Right atrium auricular region (tissue), 2 donors: Measurements from ENCODE around the gene SKAP1. TPM values are rescaled to one million over a fixed set of nuclear protein-coding genes. Genes with fewer than 3 reads are reported as not detected.

Source experiments
- DNase-seq: peaks from one replicate; pipeline ENCODE4 v3.0.0-alpha.2; 2019; ENCODE audit warnings: low spot score
- H3K27ac ChIP-seq, 2 donors: fragments of 200-600 bp; sonication (generic); 1 replicate in 1 of 2; 2 replicates in 1 of 2; pipeline ENCODE4 v1.5.1; 2016 to 2019
- H3K27me3 ChIP-seq, 2 donors: fragments of 200-600 bp; sonication (generic); one replicate each; pipeline versions ENCODE4 v1.5.1 to v1.6.0; 2017 to 2019
- H3K36me3 ChIP-seq: fragments of 200-600 bp; sonication (generic); one replicate; pipeline ENCODE4 v1.5.1; 2016
- H3K4me1 ChIP-seq, 2 donors: fragments of 200-600 bp; sonication (generic); one replicate each; pipeline versions ENCODE4 v1.5.1 to v1.6.0; 2017 to 2019
- H3K4me3 ChIP-seq, 2 donors: fragments of 200-600 bp; sonication (generic); 1 replicate in 1 of 2; 2 replicates in 1 of 2; pipeline ENCODE4 v1.5.1; 2017 to 2019; ENCODE audit warnings: mild to moderate bottlenecking in 1 of 2, moderate library complexity in 1 of 2
- H3K9me3 ChIP-seq, 2 donors: fragments of 200-600 bp; sonication (generic); one replicate each; pipeline ENCODE4 v1.5.1; 2019
- total RNA-seq, 2 donors: library from RNA; depleted of rRNA; stranded (reverse); fragments of >200 nt; gene quantifications; one replicate each; pipeline ENCODE4 v1.1.0, GENCODE V29; 2016
- TF ChIP-seq, protein P1 (sequence below), 2 donors: fragments of 200-600 bp; sonication (generic); IDR thresholded peaks; one replicate each; pipeline ENCODE4 v1.5.1; 2019; ENCODE audit warnings: antibody characterized with exemption in 2 of 2

SKAP1 gene
- total RNA-seq, 2 donors from 2014 or later: not detected

DNA sequence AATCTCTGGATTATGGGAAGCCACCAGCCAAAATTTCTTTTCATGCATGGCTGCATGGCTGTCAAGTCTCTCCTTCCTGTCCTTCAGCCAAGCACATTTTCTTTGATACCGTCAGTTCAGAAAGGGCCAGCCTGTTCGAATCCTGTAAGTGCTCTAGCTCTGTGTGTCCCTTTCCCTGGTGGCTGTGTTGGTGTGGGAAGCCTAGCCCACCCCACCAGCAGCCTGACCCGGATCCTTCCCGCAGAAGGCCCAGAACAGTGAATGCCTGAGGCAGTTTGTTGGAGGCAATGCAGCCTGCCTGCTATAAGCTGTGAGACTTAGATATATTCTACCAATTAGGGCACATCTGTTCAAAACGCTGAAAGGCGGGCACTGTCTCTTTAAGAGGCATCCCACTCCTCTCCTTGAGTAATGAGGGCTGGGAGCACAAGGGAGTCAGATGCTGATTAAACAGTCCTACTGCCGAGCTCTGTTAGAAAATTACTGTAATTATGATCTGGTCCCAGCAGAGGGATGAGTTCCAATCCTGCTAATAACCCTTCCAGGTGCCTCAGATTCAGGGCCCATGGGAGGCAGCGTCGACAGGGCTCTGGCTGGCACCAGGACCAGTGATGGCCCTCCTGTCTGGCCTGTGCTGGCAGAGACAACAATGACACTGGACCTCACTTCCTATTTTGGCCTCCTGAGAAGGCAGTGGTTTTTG lies 304.0 kb downstream of the SKAP1 start:
- H3K4me1 ChIP-seq: no peaks in the 10 kb centered on the region
- no peak for DNase-seq
- no peaks in the 10 kb centered on the region for H3K9me3 ChIP-seq
- H3K27me3 ChIP-seq: no peaks in the 10 kb centered on the region
- H3K36me3 ChIP-seq: peaks cover 25% of the 10 kb centered on the region
- H3K4me3 ChIP-seq: no peak overlapping the region
- TF ChIP-seq, protein P1, sequence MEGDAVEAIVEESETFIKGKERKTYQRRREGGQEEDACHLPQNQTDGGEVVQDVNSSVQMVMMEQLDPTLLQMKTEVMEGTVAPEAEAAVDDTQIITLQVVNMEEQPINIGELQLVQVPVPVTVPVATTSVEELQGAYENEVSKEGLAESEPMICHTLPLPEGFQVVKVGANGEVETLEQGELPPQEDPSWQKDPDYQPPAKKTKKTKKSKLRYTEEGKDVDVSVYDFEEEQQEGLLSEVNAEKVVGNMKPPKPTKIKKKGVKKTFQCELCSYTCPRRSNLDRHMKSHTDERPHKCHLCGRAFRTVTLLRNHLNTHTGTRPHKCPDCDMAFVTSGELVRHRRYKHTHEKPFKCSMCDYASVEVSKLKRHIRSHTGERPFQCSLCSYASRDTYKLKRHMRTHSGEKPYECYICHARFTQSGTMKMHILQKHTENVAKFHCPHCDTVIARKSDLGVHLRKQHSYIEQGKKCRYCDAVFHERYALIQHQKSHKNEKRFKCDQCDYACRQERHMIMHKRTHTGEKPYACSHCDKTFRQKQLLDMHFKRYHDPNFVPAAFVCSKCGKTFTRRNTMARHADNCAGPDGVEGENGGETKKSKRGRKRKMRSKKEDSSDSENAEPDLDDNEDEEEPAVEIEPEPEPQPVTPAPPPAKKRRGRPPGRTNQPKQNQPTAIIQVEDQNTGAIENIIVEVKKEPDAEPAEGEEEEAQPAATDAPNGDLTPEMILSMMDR (IDR thresholded peaks at IDR 0.05): no peak
- H3K27ac ChIP-seq: no peak overlapping the region

- TF ChIP-seq, protein P1 (IDR thresholded peaks at IDR 0.05): no peak
- H3K4me3 ChIP-seq: no peak overlapping the region
- H3K9me3 ChIP-seq: no peaks in the 10 kb centered on the region
- no peaks in the 10 kb centered on the region for H3K27me3 ChIP-seq
- peaks cover 38% of the 10 kb centered on the region for H3K36me3 ChIP-seq
- no peaks in the 10 kb centered on the region for H3K4me1 ChIP-seq
- no peak overlapping the region for H3K27ac ChIP-seq
- DNase-seq: no peak
Measured at GRCh38 chr17:48123776-48124388, 306.1 kb downstream of the SKAP1 start.

DNA sequence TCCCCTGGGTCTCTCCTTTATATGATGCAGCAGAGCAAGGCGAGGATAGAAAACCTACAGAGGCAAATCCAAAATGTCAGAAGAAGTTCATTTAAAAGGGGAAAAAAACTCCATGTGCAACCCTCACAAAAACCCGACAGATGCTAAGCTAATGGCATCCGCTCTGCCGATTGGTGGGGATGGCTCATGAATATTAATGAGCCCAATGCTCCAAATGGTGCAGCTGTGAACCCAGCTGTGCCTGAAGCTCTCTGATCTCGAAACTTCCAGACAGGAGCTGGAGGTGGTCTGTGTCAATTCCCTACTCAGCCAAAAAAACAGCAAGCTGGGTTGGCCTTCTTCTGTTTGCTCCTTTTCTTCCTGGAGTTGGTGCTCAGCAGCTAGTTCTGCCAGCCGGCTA lies 306.9 kb downstream of the SKAP1 start:
- no peak for DNase-seq
- H3K9me3 ChIP-seq: no peaks in the 10 kb centered on the region
- no peaks in the 10 kb centered on the region for H3K27me3 ChIP-seq
- peaks cover 46% of the 10 kb centered on the region for H3K36me3 ChIP-seq
- TF ChIP-seq, protein P1 (IDR thresholded peaks at IDR 0.05): no peak
- no peaks in the 10 kb centered on the region for H3K4me1 ChIP-seq
- H3K4me3 ChIP-seq: no peak overlapping the region
- no peak overlapping the region for H3K27ac ChIP-seq

- H3K27ac ChIP-seq: no peak overlapping the region
- H3K27me3 ChIP-seq: no peaks in the 10 kb centered on the region
- TF ChIP-seq, protein P1 (IDR thresholded peaks at IDR 0.05): no peak
- H3K4me1 ChIP-seq: no peaks in the 10 kb centered on the region
- H3K36me3 ChIP-seq: peaks cover 50% of the 10 kb centered on the region
- H3K9me3 ChIP-seq: no peaks in the 10 kb centered on the region
- no peak overlapping the region for H3K4me3 ChIP-seq
- DNase-seq: no peak
Measured at GRCh38 chr17:48122665-48123045, 307.4 kb downstream of the SKAP1 start.

DNA sequence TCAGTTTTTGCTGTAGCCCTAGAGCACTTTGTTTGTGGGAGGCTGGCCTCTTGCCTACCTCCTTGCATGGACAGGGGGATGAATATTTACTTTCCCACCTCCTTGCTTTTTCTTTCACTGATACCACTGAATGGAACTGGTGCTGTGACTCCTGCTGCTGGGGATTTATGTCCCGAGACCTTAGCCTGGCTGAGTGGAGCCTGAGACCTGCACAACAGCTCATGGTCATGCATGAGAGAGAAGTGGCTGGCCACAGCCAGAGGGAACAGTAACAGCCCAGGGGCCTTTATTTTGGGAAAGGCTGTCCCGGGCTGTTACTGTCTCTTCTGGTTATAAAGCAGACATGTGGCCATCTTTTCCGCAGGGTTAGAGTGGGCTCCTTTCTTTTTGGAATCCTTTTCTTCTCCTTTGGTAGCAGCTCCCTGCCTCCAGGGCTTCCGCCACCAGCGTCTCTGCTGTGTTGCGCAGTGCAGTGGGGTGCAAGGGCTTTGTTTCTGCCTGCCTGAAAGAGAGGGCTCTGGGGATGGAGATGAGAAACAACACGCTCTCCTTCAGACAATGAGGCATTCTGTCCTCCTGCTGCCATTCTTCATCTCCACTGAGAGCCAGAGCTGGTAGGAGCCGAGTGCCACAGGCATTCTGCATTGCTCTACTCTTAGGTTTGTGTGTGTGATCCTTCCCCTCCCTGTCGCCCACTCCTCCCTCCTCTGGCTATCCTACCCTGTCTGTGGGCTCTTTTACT lies 307.9 kb downstream of the SKAP1 start:
- Histone ChIP-seq H3K27me3 (no peaks in the 10 kb centered on the region), H3K9me3 (no peaks in the 10 kb centered on the region), H3K4me3 (no peak overlapping the region), H3K36me3 (peaks cover 56% of the 10 kb centered on the region), H3K27ac (no peak overlapping the region), H3K4me1 (no peaks in the 10 kb centered on the region)
- TF ChIP-seq, protein P1 (IDR thresholded peaks at IDR 0.05): no peak
- no peak for DNase-seq
